NCI-H2107 treated with DMSO at 0.1 percent for 48 hours (cell line): ENCODE measurements around the gene MYRIP.

Experiments used
- DNase-seq: peaks from one replicate; lab custom pipeline; 2025; ENCODE audit not compliant: unreplicated experiment; lab: John Stamatoyannopoulos, UW

Gene MYRIP

DNA sequence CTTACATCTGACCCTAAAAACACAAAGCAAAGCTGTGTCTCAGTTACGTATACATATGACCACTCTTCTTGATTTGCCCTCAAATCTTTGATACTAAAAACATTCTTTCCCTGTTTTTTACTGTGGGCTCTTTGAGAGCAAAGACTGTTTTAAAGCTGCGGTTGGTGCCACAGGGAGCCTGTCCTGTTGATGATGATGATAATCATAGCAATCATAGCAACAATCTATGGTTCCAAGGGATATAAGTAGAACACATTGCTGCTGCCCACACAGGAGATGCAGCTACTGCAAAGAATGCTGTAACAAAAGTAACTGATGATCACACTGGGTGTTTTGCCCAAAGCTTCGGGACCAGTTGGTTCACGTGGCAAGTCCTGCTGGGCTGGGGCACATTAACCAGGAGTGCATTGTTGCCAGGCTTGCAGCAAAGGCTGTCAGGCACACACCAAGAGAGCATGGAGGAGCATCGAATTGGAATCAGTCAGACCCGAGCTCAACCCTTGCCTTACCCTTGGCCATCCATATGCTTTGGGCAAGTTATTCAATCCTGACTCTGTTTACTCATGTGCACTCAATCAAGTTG is 368.7 kb downstream of the MYRIP start:
- DNase-seq: no peak

DNA sequence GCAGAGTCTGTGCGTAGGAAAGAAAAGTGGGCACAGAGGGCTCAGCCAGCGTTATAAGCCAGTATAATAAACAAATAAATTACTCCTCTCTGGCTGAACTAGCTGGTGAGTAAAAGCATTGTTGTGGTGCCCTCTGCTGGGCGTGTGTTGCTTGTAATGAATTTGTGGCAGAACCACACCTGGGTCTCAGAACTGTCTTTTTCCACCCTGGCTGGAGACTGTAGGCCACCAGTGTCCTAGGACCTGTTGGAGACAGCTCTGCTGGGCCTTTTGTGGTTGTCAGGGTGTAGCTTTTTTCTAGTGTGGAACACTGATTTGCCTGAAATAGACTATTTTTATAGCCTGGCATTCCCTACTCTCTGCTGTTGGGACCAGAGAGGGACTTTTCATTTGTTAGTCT is 369.6 kb downstream of the MYRIP start:
- DNase-seq: peak; percentile 23

DNA sequence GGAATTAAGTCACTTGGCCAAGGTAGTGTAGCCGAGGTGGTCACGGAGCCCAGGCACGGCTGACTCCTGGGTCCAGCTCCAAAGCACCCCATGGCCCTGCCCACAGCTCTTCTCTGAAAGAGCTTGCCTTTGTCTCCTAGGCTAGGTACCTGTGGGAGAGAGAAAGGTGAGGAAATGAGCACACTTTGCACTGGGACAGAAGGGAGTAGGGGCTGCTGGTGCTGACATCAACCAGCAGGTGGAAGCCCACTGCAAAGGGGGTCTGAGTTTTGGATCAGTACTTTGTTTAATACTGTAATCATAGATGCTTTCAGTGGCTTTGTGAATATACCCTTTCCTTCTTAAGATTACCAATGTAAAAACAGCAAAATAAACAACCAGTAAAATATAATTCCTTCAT is 371.8 kb downstream of the MYRIP start:
- no peak for DNase-seq

DNA sequence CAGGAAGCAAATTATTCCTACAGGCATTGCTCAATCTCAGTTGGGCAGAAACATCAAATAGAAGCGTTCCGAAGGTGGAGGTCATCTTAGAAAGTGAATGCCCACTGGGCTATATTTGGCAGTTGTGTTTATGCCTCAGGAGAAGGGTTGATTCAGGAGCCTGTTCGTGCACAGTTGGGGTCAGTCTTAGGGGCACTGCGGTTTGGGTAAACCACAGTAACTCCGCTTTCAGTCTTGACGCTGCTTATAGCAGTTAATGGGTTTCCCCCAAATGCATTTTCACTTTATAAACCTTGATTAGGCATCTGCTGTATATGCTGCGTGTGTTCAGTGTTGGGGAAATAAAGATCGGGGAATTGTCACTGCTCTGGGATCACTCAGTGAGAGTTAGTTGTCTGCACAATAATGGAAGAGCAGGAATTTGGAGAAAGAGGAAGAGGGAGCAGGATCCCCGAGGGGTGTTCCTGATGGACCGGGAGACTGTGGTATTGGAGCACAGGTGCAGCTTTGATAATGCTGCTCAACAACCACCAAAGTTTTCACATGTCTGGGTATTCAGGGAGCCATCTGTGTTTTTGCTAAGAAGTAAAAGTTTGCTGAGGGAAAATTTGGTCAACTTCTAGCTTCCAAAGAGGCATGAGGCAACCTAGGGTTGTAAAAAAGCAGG is 375.8 kb downstream of the MYRIP start:
- DNase-seq: no peak

DNA sequence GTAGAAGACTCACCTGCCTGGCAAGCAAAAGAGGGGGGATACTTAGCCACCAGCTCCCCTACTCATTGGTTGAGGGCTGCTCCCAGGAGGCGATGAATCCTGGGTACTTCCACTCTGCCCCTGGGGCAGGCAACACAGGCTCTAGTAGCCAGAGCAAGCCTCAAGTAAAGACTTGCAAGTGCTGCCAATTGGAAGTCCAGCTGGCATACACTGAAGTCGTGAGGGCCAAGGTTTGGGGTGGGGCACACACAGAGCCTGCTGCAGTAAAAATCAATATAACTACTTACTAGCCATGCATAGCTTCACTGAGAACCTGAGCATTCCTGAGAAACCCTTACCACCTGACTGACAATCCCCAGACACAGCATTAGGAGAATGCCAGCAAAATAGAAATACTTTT is 377.1 kb downstream of the MYRIP start:
- DNase-seq: no peak

DNA sequence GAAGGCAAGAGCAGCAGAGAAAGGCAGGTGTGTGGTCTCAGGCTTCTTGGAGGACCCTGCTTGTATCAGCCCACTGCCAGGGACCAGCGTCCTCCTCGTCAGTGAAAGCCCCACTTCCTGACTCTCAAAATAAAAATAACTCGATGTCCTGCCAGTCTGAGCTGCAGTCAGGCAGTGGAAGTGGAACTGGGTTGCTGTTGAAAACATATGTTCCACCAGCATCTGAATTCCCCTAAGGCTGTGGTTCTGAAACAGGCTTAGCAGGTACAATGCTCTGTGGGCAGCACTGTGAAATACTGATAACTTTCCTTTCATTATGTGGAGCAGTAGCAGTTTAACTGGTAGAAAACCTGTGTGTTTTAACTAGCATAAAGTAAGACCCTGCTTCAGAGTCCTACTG is 378.5 kb downstream of the MYRIP start:
- no peak for DNase-seq

DNA sequence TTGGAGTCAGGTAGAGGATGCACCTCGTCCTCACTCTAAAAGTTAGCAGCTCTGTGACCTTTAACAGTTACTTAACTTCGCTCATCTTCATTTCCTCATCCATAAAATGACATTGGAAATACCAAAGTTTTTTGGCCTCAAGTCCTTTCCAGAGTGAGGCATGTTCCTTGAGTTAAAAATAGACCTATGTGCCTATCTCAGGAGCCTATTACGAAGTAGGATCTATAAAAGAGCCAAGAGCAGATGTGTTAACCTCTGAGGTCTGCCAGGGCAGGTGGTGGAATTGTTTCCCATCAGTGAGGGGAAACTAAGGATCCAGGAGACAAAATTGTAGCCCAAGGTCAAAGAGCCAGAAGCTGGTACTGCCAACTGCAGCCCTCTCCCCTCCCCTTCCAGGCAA is 379.7 kb downstream of the MYRIP start:
- no peak for DNase-seq

DNA sequence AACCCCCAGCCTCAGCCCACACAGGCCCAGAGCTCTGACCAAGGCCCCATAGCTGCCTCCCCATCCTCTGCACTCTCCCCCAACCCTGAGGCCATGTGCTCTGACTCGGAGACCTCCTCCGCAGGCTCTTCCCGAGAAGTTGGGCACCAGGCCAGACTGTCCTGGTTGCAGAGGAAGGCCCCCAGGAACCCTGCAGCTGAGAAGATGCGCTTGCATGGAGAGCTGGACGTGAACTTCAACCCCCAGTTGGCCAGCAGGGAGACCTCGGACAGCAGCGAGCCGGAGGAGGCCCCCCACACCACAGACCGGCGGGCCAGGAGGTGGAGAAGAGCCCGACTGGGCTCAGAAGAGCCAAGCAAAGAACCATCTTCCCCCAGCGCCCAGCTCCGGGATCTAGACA is 380.6 kb downstream of the MYRIP start:
- DNase-seq: no peak

DNA sequence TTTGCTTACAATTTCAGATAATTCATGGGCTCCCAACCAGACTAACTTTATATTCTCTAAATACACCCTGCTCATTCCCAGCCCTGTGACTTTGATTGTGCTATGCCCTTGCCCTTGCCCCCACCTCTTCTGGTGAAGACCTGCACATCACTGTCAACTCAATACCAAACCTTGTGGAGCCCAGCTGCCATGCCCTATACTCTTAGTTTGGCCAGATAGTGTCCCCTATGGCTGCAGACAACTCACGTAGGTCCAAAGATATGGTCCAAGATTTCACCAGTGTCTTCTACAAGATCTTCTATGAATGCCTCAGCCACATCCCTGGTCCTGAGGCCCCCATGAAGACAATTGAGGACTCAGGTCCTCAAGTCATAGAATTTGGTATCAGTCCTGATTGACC is 381.8 kb downstream of the MYRIP start:
- no peak for DNase-seq

DNA sequence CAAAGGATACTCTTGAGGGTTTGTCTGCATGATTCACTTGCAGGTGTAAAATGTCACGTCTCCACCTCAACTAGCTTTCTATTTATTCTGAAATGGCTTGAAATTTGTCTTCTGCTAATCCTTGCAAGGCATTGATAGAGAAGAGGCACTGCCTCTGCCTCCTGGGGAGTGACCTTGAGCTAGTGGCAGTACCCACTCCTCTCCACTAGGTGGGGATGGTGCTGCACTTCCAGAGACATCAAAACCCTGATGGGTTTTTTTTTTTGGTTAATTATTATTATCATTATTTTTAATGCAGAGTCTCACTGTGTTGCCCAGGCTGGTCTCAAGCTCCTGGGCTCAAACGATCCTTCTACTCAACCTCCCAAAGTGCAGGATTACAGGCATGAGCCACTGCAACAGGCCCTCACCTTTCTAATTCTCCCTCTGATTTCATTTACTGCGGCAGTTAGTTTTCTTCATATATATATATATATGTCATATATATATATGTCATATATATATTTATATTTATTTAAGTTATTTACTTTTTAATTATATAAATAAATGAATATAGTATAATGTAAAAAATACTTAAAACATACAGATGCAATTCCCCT is 382.5 kb downstream of the MYRIP start:
- DNase-seq: peak; percentile 1

DNA sequence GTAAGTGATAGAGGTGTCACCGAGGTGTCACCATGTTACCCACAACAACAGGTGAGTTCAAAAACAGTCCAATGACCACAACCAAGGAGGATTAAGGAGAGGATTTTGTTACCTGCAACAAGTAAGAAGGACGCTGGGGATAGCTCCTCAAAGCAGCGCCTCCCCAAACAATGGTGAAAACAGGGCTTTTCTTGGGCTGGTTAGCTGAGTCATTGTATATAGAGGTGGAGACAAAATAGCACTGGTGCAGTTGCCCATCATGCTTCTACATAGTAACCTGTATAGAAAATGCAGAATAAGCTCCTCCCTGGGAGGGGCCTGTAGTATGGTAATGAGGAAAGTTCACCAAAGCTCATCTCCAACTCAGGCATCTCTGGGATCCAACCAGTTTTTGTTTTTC is 383.2 kb downstream of the MYRIP start:
- DNase-seq: no peak

DNA sequence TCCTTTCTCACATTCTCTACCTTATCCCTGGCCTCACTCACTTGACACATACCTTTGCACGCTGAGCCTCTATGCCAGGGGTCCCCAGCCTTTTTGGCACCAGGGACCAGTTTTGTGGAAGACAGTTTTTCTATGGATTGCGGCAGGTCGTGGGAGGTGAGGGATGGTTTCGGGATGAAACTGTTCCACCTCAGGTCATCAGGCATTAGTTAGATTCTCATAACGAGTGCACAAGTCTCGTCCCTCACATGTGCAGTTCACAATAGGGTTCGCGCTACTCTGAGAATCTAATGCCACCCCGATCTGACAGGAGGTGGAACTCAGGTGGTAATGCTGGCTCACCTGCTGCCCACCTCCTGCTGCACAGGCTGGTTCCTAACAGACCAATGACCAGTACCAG is 387.6 kb downstream of the MYRIP start:
- DNase-seq: no peak

DNA sequence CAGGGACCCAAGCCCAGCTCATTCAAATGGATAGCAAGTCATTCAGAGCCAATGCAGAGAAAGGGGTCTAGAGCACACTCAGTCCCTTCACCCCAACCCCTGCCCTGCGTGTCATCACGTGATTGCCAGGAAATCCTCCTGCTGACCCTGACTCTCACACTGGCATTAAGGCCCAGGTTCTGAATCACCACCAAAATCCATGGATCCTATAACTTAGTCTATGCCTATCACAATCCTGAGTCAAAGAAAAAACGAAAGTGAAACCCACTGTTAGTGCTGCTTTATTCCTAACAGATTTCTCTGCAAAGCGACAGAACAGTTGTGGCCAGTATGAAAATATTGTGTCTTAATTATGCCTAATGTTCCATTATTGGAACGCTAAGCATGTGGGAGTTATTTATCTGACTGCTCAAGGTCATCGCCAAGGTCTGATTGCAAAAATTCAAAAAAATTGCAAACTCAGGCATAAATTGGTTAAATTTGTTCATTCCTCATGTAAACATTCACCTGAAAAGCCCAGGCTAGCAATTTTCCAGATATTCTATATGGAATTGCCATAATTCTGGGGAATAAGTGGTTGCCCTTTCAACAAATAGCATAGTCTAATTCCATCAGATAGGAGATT is 391.4 kb downstream of the MYRIP start:
- no peak for DNase-seq

DNA sequence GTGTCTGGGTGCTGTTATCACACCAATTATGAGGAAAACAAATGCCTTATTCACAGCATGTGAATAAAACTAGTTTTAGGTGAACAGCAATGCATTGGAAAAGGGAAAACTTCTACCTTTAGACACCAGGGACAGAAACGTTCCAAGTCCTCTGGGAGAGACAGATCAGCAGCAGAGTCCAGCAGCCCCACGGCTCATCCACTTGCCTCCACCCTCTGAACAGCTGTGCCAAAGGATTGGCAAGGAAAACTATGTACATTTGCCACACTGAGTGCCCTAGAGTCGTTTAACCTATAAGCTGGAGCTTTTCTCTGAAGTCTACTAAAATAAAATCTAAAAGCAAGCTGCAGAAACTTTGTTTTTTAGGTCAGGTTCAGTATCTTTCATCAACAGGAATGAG is 392.4 kb downstream of the MYRIP start:
- no peak for DNase-seq

DNA sequence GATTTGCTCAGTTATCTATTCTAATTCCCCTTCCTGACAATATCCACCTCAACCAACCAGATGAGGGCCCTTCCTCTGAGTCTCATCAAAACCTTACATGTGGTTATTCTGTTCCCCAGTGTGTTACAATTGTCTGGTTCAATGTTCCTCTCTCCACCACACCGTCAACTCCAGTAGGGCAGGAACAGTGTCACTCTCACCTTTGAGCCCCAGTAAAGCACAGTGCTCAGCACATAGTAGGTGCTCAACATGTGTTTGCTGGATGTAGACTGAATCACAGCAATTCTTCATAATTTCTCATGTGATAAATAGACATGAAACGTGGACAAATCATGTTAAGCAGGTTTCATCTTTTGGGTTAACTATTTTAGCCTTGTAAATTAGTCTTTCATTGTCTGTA is 397.1 kb downstream of the MYRIP start:
- no peak for DNase-seq

DNA sequence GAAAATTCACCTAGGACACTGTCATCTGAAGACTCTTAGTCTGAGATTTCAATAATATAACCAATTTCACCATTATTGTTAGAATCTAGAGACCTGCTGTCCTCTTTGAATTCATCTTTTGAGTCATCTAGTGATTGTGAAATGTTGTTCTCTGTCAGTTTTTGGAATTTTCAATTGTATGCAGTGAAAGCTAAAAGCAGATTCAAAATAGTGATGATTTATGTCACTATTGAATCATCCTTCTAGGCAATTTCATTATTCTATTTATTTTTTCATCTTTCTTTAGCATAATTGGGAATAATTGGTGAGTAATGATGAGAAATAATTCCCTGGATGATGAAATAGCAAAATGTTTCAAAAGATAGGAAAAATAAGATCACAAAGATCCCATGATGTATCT is 398.4 kb downstream of the MYRIP start:
- DNase-seq: no peak

DNA sequence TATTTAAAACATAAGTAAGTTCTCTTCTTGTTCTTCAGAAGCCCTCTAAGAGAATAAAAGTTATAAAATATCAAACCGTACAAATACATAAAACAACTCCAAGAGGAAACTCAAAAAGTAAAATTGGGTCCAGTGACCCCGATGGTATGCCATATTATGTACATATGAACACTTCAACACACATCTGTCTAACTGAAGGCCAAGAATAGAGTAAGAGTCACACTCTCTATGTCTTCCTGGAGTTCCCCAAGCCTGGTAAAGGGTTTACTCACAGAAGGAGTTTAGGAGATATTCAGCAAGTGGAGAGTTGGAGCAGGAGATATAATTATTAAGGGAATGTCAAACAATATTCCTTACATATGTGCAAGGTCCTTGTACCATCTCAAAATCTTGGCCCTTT is 398.8 kb downstream of the MYRIP start:
- no peak for DNase-seq

DNA sequence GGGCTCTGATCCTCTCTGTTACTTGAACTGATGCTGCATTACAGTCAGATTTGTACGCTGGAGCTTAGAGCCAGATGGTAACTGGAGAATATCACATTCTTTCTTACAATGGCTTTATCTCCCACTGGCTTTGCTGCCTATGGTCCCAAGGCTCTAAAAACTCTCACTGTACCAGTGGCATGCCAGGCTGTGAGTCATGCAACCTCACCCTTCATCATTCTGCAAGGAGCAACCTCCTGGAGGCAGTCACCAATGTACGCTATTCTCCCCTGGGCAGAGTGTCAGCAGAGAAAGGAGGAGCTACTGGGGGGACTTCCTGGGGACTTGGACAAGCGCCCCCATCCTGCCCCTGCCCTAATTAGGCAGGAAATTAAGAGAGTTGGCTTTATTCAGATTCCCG is 402.2 kb downstream of the MYRIP start:
- DNase-seq: no peak

DNA sequence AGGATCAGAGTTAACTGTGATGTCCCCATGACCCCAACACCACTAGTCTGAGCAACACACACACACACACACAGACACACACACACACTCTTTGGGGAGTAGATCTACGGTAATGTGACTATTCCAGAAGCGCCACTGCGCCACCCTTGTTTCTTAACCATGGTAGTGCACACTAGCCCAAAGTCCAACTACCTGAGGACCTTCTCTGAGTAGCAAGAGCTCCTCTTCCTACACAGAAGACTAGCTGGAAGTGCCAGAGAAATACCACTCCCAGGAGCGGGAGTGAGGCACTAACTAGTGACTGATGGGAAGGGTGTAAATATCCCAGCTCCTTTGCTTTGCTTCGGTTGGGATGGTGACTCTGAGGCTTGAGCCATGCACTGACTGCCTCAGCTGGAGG is 404.1 kb downstream of the MYRIP start:
- DNase-seq: no peak

DNA sequence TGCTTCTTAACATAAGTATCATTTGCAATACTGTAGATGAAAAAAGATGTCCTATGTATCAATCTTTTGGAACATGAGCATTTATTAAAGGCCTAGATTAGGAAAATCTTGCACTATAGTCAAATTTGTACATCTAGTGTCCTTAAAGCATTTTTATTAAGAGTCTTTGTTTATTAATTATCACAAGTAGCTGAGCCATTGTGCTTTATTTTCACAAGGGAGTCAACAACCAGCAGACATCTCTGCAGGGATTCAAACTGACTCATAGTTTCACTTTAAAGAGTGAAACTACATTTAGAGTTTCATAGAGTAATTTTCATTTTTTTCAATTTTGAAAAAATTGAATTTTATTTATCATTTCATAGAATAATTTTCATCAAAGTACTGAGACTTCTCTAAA is 405.6 kb downstream of the MYRIP start:
- DNase-seq: no peak

DNA sequence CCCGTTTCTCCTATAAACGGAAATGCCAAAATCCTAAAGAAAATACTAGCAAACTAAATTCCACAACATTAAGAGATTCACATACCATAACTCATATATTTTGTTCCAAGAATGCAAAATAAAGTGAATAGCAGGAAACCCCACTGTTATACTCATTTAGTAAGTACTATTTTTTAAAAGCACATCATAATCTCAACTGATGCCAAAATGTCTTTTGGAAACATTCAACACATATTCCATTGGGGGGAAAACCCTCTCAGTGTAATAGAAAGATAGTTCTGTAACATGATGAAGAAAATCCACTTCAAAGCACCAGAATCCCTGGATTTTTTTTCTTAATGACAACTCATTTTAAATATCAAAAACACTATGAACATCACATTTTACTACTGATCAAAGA is 407.1 kb downstream of the MYRIP start:
- no peak for DNase-seq

DNA sequence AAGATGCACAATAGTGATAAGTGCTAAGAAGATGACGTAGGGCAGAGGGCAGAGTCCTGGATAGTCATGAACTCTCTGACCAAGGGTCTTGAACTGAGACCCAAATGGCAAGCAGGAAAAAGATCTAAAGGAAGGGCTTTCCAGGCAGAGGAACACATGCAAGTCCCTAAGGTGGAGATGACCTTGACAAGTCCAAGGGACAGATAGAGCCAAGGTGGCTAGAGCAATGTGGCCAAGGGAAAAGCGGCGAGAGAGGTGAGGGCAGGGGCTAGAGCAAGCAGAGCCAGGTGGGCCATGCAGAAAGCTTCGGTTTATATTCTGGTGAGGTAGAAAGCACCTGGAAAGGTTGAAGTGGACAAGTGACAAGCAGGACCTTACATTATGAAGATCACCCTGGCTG is 414.4 kb downstream of the MYRIP start:
- DNase-seq: no peak
